Mucosa of descending colon (tissue), 3 donors: ENCODE measurements around the gene LGALS3BP. TPM values are rescaled to one million over a fixed set of nuclear protein-coding genes. Genes with fewer than 3 reads are reported as not detected.

Experiments
- ATAC-seq: fragments of 200-7000 bp; cut with Tn5 transposase; one replicate; pipeline ENCODE4 v1.9.1; 2020; ENCODE audit warnings: mild to moderate bottlenecking, moderate library complexity
- DNase-seq, 3 donors: peaks; one replicate each; pipeline ENCODE4 v3.0.0-alpha.2; 2020
- H3K36me3 ChIP-seq: fragments of 200-600 bp; one replicate; pipeline ENCODE4 v1.8.0; 2021; ENCODE audit warnings: low read depth, mild to moderate bottlenecking
- H3K4me1 ChIP-seq: fragments of 200-600 bp; one replicate; pipeline ENCODE4 v1.8.0; 2021; ENCODE audit warnings: low read depth, mild to moderate bottlenecking
- H3K4me3 ChIP-seq: fragments of 200-600 bp; one replicate; pipeline ENCODE4 v1.8.0; 2021; ENCODE audit warnings: mild to moderate bottlenecking
- H3K9me3 ChIP-seq: fragments of 200-600 bp; one replicate; pipeline ENCODE4 v1.8.0; 2021; ENCODE audit warnings: mild to moderate bottlenecking
- CTCF ChIP-seq: fragments of 200-600 bp; IDR thresholded peaks from one replicate; pipeline ENCODE4 v1.8.0; 2022; ENCODE audit warnings: antibody characterized with exemption, mild to moderate bottlenecking
- intact Hi-C, 2 donors: fragments of 100-400 bp; cut with DNase I in 1 of 2; cut with micrococcal nuclease in 1 of 2; formaldehyde crosslinking; loops; one replicate each; pipeline versions ENCODE4 v1.11.0 to v1.11.1; 2022; cut with DNase I, micrococcal nuclease
- total RNA-seq, 3 donors: library from RNA; stranded (reverse); fragmentation: NEBNext Ultra II Directional in 2 of 3; extraction: Animal tissue kit (Norgen Biotek cat#: 25700) in 2 of 3; gene quantifications; one replicate each; pipeline versions ENCODE4 v1.2.1 to v1.2.4, GENCODE V29; 2021 to 2023
- donor health status: DM: no; HTN: no; CAD: no; lungs with moderate emphysema.
- donor health status: DM: no; HTN: no; CAD: no.
- donor health status: DM: no; HTN: yes; CAD: no.

Gene LGALS3BP
- total RNA-seq, 3 donors from 2014 or later: 329 to 838 (median 752) TPM

- Histone ChIP-seq H3K9me3 (no peaks in the 10 kb centered on the region), H3K4me3 (no peak overlapping the region), H3K4me1 (peaks cover 31% of the 10 kb centered on the region), H3K36me3 (peaks cover 7% of the 10 kb centered on the region)
- ATAC-seq (no peak), DNase-seq (peak in 2 of 3 donors; percentile 31 to 41)
- intact Hi-C loops: no loop called here
- TF ChIP-seq CTCF: no peak
Observed at GRCh38 chr17:78990349-78991016, 10.8 kb upstream of the LGALS3BP start.

GRCh38 chr17:78988152-78988551 lies 8.4 kb upstream of the LGALS3BP start:
- H3K9me3 ChIP-seq: no peaks in the 10 kb centered on the region
- TF ChIP-seq CTCF: no peak
- peaks cover 7% of the 10 kb centered on the region for H3K36me3 ChIP-seq
- peaks cover 16% of the 10 kb centered on the region for H3K4me1 ChIP-seq
- H3K4me3 ChIP-seq: no peak overlapping the region
- intact Hi-C loops: no loop called here
- peak; percentile 24 for ATAC-seq
- no peak for DNase-seq

GRCh38 chr17:78986649-78987328 lies 7.1 kb upstream of the LGALS3BP start:
- TF ChIP-seq CTCF: no peak
- H3K4me1 ChIP-seq: peaks cover 16% of the 10 kb centered on the region
- intact Hi-C loops: no loop called here
- H3K4me3 ChIP-seq: no peak overlapping the region
- H3K9me3 ChIP-seq: no peaks in the 10 kb centered on the region
- DNase-seq (peak; percentile 49 to 66 (median 50)), ATAC-seq (peak; percentile 85)
- no peaks in the 10 kb centered on the region for H3K36me3 ChIP-seq

GRCh38 chr17:78986048-78986648 lies 6.4 kb upstream of the LGALS3BP start:
- Histone ChIP-seq H3K36me3 (no peaks in the 10 kb centered on the region), H3K9me3 (no peaks in the 10 kb centered on the region), H3K4me3 (no peak overlapping the region), H3K4me1 (peaks cover 16% of the 10 kb centered on the region)
- peak in 2 of 3 donors; percentile 55 to 67 for DNase-seq
- TF ChIP-seq CTCF: no peak
- intact Hi-C loops: no loop called here
- ATAC-seq: peak; percentile 78

GRCh38 chr17:78985395-78985794 lies 5.7 kb upstream of the LGALS3BP start:
- no peaks in the 10 kb centered on the region for H3K36me3 ChIP-seq
- no peak for DNase-seq
- TF ChIP-seq CTCF: no peak
- H3K4me3 ChIP-seq: no peak overlapping the region
- no peaks in the 10 kb centered on the region for H3K9me3 ChIP-seq
- intact Hi-C loops: no loop called here
- ATAC-seq: no peak
- H3K4me1 ChIP-seq: peaks cover 18% of the 10 kb centered on the region
